ENCODE measurements around the gene MYF5.
"Not testable (repeated sequence)": the region's sequence is repeated elsewhere in the genome, so short reads cannot be mapped to it uniquely, and the experiment has no call there.

MYF5 gene

DNA sequence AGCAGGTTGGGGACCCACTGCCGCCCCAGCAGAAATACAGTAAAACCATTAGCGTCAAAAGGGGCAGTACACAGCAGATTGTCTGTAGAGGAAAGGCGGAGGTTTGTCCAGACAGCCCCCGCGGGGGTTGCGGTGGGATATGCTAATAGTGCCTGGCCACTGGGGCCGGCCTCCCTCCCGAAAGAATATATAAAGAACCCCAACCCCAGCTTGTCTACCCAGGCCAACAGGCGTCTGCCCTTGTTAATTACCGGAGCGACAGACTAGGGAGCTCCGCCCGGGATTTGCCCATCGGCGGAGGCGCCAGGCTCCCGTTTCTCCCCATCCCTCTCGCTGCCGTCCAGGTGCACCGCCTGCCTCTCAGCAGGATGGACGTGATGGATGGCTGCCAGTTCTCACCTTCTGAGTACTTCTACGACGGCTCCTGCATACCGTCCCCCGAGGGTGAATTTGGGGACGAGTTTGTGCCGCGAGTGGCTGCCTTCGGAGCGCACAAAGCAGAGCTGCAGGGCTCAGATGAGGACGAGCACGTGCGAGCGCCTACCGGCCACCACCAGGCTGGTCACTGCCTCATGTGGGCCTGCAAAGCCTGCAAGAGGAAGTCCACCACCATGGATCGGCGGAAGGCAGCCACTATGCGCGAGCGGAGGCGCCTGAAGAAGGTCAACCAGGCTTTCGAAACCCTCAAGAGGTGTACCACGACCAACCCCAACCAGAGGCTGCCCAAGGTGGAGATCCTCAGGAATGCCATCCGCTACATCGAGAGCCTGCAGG is at the start of gene MYF5:
MYF5 (plus strand) TSS at position 217 of the 774 bp plus-strand sequence; CDS start at position 369, 152 bp downstream.
- no peak for FAIRE-seq

DNA sequence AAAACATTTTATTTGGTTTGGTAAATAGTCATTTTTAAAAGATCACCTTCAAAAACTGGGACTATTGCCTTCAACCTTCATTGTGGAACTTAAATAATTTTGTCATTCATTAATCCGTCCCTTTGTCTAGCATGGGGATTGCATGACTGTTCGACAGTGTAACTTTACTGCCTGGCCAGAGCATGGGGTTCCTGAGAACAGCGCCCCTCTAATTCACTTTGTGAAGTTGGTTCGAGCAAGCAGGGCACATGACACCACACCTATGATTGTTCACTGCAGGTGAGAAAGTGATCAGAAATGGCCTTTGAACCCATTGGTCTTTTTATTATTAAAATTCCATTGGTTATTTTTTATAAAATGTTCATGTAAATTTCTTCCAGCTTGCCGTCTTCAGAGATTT is 46.5 kb upstream of the MYF5 start:
- no peak for FAIRE-seq

DNA sequence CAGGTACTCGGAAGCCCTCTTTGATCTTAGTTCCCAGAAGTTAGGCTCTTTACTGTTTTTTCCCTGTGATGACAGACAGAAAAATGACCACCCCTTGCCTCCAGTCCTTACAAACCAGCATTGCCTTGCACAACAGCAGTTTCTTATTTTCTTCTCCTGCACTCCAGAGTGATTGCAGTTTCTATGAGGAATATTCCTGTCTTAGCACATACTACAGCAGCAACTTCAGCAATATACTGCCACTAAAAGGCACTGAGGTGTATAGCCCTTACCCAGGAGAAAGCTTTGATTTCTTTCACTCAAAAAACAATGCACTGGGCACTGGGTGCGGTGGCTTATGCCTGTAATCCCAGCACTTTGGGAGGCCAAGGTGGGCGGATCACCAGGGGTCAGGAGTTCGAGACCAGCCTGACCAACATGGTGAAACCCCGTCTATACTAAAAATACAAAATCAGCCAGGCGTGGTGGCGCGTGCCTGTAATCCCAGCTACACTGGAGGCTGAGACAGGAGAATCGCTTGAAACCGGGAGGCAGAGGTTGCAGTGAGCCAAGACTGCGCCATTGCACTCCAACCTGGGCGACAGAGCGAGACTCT is 40.6 kb upstream of the MYF5 start:
- not testable (repeated sequence) for FAIRE-seq

DNA sequence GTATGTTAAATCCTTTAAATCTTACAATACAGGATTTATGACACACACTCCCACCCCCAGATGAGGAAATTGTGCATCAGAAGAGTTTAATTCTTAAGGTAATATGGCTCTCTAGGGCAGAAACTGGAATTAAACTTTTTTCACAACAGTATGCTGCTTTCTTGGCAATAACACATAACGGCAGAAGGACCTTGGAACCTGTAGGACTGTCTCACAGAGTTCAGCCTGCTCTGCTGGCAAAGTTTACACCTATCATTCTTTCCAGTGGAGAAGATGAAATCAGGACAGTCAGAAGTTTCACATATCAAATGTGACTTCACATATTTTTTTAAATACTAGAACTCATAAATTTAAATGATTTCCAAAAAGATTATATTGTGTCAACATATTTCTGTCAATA is 39.9 kb upstream of the MYF5 start:
- FAIRE-seq = no peak

DNA sequence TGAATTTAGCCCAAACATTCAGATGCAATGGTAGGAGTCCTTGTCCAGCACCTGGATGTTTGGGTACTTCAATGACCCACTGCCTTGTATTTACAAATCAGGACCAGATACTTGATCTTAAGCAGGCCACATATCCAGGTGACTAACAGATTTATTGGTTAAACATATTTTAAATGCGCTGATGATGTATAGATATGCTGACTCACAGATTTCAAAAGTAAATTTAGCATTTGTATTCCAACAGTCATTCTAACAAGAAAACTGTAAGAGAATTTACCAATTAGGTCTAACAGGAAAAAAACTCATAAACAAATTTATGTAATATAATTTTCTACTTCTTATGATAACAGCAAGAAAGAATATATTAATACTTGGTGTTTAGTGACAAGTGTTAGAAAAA is 38.7 kb upstream of the MYF5 start:
- no peak for FAIRE-seq

DNA sequence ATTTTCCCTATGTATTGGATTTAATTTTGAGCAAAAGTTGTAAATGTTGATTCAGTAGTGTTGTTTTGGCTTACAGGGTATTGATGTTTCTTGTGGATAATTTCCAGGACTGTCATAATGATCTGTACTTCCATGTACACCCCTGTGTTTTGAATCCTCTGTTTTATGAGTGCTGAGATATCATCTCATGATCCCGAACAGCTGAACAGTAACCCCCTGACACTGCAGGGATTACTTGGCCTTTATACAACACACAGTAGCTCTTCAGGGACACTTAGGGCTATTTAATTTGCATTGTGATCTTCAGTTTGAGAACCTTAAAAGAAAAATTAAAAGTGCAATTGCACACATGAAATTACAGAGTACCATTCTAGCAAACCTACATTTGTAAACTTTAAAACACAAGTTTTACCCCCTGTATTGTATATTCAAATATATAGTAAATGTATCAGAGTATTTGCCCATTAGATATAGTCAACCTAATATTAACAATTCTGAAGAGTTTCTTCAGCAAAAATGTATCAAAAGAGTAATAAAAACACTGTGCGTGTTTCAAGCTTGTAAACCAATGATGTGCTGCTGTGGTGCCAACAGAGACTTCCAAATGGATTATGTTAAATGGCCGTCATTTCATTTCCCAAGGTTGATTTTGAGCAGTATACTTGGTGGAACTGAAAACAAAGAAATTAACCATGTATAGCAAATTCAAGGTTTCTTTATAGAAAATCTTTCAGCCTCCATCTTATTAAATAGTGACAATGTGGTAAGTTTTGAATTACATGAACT is 37.2 kb upstream of the MYF5 start:
- no peak for FAIRE-seq

DNA sequence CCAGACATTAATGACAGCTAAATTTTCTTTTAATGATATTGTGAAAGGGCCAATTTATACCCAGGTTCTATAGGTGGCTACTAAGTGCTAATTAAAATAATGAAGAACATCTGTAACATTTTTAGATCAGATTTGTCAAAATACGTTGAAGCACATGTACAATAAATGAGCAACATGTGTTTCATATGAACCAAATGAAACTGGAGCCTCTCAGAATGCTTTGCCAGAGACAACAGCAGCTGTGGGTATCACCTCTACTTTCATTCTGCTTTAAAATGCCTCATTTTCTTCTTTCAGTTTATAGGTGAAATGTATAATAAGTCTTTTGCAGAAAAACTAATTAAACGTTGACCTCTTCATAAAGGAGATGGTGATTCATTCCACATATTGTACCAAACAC is 35.4 kb upstream of the MYF5 start:
- FAIRE-seq = no peak

DNA sequence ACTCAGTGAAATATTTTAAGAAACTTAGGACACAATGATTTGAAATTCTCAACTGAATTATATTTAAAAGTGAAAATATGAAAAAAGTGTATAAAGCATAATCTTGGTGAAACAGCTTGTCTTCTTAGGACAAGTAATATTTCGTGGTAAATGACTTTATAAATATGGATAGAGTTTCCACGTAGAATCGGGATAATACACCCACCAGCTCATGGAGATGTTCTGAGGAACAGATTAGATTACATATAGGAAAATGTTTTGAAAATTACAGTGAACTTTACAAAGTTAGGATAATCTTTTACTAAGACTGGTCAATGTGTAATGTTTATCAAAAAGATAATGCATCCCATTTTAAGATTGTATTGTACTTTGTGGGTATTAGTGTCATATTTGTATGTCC is 34.9 kb upstream of the MYF5 start:
- no peak for FAIRE-seq

DNA sequence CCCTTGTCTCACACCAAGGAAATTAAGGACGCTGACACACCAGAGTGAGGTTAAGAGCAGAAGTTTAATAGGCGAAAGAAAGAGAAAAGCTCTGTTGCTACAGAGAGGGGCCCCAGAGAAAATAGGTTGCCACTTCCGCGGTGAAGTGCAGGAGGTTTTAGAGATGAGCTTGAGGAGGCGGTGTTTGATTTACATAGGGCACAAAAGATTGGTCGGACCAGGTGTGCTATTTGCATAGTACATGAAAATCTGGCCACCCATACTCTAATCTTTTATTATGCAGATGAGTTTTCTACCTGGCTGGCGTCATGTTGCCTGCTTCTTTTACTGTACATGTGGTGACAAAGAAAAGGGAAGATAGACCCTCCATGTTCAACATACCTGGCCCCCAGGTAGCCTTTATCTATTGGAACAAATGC is 32.6 kb upstream of the MYF5 start:
- no peak for FAIRE-seq

DNA sequence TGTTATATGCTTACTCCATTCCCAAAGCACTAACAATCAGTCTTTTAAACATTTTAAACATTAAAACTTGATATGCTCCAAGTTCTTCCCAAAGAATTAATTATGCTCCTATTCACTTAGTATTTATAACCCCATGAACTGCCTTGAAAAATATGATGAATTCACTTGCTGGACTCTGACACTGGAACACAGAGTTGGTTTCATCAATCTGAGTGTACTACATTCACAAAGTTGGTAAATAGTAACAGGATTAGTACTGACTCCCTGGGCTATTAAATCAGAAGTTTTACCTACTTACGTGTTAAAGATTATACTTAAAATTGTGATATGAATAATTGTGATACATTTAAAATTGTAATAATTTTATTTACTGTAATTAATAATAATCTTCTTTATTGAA is 26.6 kb upstream of the MYF5 start:
- FAIRE-seq = no peak

DNA sequence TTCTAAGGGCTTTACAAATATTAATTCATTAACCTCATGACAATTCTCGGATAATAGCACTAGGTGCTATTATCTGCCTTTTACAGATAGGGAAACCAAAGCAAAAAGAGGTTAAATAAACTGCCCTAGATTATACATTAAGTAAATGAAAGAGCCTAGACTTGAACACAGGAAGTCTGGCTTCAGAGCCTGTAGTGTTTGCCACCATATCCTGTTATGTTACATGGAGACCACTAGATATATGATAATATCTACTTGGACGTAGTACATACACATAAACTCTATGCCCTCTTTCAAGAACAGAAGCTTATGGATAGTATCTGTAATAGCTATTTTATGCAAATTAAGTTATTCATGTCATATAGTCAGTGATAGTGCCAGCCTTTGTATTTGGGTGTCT is 26.2 kb upstream of the MYF5 start:
- no peak for FAIRE-seq

DNA sequence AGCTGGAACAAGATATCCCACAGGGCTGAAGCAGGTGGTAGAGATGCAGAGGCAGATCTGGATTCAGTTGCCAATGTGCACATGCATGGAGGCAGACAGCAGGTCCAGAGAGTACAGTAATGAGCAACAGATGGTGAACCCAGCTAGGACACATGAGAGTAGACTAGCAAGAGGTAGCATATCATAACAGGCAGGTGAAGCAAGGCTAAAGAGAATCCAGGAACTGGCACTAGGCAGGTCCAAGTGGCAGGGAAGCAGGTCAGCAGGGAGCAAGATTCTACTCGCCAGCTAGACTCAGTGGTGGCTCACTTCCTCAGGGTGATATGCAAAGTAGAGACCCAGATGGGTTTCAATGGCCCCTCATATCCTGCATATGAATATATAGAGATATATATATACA is 24.6 kb upstream of the MYF5 start:
- no peak for FAIRE-seq

DNA sequence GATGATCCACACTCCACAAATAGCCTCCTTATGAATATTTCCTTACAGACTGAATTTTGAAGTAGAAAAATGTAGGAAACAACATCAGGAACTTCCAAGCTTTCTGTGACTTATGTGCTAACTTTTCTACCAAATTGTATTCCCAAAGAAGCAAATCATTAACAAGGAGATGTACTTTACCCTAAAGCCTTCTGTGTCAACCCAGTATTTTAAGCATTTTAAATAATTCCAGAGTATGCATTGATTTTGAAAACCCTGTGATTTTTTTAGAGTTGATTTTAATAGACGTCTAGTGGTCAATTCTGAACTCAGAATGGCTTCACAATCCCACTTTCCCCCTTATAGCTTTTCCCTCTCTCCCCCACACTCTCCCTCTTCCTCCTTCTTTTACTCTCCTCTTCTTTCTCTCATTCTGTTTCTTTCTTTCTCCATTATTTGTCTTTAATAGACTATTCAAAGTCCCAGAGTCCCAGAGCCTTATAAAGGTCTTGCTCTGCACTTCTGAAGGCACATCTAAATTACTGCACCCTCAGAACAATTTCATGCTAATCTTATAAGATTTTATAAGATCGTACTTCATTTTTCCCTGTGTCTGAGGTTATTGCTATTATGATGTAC is 19.3 kb upstream of the MYF5 start:
- FAIRE-seq = no peak

DNA sequence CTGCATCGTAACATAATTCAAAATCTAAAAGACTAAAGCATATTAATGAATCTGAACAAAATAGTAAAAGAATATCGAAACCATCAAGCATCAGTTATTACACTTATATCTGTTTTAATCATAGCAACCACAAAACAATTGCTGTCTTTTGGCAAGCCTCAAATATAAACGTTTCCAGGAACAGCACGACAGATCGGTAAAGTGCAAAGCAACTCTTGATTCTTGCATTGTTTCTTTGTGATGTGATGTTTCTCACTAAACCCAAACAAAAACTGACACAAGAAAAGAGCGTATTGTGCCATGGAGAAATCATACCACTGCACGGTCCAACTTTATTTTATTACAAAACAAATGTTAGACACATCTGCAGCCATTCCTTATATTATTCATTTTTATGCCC is 18.5 kb upstream of the MYF5 start:
- FAIRE-seq = no peak

DNA sequence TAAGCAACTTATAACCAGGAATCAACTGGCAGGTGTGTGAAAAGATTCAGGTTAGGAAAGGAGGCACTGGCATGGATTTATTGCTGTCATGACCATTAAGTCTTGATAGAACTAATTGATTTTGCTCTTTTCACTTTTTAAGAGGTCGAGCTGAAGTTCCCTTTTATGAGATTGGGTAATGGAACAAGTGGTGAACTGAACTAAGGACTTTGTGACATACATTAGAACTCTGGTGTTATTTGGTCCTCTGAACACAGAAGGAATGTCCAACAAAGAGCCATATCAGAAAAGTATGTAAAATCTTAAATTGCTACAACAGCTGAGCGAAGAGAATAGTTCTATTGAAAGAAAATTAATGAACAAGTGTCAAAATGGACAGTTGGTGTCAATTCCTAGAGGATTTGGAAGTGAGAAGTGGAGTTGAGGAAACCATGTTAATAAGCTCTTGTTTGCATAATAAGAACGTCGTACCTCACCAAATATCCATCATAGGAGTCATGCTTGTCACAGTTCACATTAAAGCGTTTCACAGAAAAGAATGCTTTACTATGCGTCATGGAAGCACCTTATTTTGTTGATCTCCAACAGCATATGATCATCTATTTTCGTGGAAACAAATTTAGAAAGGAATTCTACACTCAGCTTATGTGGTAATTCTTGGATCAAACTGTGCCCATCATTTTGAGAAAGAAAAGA is 17.7 kb upstream of the MYF5 start:
- FAIRE-seq = no peak

DNA sequence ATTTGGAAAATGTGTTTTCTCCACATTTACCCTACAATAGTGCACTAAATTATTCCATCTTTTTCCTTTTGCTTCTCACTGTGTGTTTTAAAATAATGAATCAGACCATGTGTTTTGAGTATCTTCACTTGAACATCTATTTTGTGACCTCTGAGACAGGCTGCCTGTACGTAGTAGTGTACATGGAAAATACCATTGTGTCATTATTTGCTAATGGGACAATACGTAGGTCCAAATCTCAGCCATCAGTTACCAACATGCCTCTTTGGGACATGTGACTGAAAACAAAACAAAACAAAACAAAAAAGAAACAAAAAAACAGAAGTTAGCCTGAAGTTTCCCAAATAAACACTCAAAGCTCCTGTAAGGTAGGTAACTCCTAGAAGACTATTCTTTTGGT is 16.4 kb upstream of the MYF5 start:
- FAIRE-seq = no peak

DNA sequence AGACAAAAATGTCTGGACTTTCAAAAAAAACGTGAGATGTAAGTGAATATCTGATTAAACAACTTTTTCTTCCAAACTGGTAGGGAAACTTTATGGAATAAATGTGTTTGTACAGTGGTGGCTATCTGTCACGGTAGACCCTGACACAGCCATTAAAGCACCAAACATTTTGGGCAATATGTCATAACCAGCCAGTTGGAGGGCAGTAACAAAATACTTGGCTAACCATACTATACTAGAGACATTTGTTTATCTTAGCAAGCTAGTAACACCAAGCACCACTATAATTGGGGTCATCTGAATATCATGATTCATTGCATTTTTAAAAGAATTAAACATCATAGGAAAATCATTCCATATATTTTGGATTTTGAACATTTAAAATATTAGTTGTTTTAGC is 15.3 kb upstream of the MYF5 start:
- FAIRE-seq = no peak

DNA sequence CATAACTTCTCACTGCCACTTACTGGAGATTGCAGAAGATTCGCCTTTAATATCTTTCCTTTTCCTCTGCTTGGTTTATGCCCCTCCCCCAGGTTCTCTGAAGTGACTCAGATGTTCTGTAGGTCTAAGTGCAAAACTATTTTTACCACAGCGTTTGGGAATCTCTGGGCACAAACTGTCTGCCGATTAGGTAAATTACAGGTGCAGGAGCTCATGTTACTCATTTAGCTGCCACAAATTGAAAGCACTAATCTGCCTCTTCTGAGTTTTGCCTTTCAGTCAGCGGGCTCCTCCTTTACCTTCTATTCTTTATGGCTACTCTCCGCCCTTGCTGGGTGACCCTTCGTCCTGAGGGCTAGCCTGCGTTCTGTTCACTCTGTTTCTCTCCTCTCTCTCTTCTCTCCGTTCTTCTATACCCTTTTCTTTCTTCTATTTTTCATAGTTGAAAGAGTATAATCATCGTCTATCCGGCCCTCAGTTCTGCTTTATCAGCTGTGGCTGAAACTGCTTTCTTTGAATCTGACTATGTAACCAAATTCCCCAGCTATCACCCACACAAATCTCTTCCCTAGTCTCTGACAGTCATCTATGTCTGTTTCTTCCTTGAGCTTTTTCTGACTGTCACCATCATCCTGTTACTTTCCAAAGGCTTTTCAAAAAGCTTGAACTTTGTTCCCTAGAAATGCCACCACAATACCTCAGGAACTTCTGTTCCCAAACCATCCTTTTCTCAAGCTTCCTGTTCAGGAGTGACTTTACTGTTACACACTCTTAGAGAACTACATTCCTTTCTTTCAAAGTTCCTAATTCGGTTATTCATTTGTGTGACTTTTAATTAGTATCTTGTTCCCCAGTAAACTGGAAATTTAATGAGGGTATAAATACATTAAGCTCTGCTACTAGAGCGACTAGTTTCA is 13.6 kb upstream of the MYF5 start:
- no peak for FAIRE-seq

DNA sequence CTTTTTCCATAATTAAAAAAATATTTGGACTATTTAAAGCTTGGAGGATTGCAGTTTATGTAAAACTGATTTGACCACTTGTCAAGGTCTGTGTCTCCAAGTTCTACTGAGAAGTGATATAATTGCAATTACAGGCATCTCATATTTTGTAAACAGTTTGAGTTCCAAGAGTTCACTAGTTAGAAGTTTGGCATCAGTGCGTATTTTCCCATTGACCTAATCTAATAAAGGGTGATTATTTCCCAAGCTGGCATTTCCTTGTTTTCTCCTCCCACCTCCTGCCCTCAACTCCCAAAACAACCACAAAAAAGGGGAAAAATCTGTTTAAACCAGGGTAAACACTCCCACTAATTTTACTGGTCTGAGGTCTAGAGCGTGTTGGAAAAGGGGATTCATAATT is 12.3 kb upstream of the MYF5 start:
- no peak for FAIRE-seq

DNA sequence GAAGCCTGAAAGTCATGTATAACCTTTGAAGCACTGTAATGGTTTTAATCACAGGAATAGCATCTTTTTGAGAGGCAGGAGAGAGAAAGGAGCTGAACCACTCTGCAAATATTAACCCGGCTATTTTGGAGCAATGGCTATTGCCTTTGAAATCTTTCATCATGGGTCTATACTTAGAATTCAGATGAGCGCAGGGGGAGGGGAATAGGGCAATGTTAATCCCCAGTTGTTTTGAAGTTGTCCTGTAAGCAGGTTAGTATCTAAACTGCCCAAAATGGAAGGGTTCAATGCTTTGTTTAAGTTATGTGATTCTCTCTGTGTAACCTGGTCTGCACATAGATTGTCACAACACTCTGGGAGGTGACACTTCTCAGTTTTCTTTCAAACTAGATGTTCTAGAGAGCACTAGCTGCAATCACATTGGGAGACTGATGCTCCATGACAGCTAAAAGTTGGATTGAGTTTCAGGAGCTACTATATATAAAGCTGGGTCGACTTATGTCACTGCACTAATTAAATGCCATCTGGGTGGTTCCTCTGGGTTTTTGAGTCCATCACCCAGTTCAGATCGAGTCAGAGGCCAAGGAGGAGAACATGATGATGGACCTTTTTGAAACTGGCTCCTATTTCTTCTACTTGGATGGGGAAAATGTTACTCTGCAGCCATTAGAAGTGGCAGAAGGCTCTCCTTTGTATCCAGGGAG is 9.4 kb upstream of the MYF5 start, which contains the start of gene MYF6:
MYF6 (plus strand) TSS at position 509 of the 704 bp plus-strand sequence; CDS start at position 595, 86 bp downstream.
- FAIRE-seq = no peak

DNA sequence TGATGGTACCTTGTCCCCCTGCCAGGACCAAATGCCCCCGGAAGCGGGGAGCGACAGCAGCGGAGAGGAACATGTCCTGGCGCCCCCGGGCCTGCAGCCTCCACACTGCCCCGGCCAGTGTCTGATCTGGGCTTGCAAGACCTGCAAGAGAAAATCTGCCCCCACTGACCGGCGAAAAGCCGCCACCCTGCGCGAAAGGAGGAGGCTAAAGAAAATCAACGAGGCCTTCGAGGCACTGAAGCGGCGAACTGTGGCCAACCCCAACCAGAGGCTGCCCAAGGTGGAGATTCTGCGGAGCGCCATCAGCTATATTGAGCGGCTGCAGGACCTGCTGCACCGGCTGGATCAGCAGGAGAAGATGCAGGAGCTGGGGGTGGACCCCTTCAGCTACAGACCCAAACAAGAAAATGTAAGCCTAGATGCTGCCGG is 8.9 kb upstream of the MYF5 start:
- no peak for FAIRE-seq

All from TTC549 (cell line).